GM19025 (cell line): ENCODE results near the gene IKZF2.

Source experiments
- ATAC-seq: cut with Tn5 transposase; IDR thresholded peaks from one replicate; pipeline ENCODE4 v1.9.1; 2021; ENCODE audit warnings: mild to moderate bottlenecking, low read depth, moderate library complexity; ENCODE audit not compliant: unreplicated experiment

Gene IKZF2

GRCh38 chr2:213104092-213104902 lies 47.1 kb downstream of the IKZF2 start:
- ATAC-seq = no peak

- no peak for ATAC-seq
Observed at GRCh38 chr2:213101692-213102460, 49.5 kb downstream of the IKZF2 start.

- ATAC-seq = no peak
Observed at GRCh38 chr2:213101109-213101508, 50.3 kb downstream of the IKZF2 start.

- ATAC-seq = no peak
Observed at GRCh38 chr2:213098612-213099011, 52.8 kb downstream of the IKZF2 start.

- ATAC-seq = no peak
Observed at GRCh38 chr2:213091765-213092164, 59.6 kb downstream of the IKZF2 start.

GRCh38 chr2:213090772-213091171 lies 60.6 kb downstream of the IKZF2 start:
- ATAC-seq = no peak

- no peak for ATAC-seq
Observed at GRCh38 chr2:213089438-213089837, 62.0 kb downstream of the IKZF2 start.

GRCh38 chr2:213087040-213087439 lies 64.4 kb downstream of the IKZF2 start:
- ATAC-seq = no peak

GRCh38 chr2:213086571-213086970 lies 64.8 kb downstream of the IKZF2 start:
- no peak for ATAC-seq

- ATAC-seq = no peak
Observed at GRCh38 chr2:213086050-213086449, 65.4 kb downstream of the IKZF2 start.

- ATAC-seq = no peak
Observed at GRCh38 chr2:213085538-213085937, 65.9 kb downstream of the IKZF2 start.

- no peak for ATAC-seq
Observed at GRCh38 chr2:213084261-213084660, 67.2 kb downstream of the IKZF2 start.

GRCh38 chr2:213080969-213081617 lies 70.3 kb downstream of the IKZF2 start:
- no peak for ATAC-seq

- no peak for ATAC-seq
Observed at GRCh38 chr2:213079756-213080155, 71.7 kb downstream of the IKZF2 start.

- no peak for ATAC-seq
Observed at GRCh38 chr2:213078686-213079085, 72.7 kb downstream of the IKZF2 start.

GRCh38 chr2:213069531-213069930 lies 81.9 kb downstream of the IKZF2 start:
- ATAC-seq = no peak

- no peak for ATAC-seq
Observed at GRCh38 chr2:213068676-213069359, 82.6 kb downstream of the IKZF2 start.

- ATAC-seq = no peak
Observed at GRCh38 chr2:213067888-213068287, 83.5 kb downstream of the IKZF2 start.

- ATAC-seq = peak; percentile 27
Observed at GRCh38 chr2:213066443-213066743, 85.0 kb downstream of the IKZF2 start.

- peak; percentile 41 for ATAC-seq
Observed at GRCh38 chr2:213065583-213066442, 85.6 kb downstream of the IKZF2 start.
